Breast epithelium (tissue), 4 donors: ENCODE data around the gene TEKT1. TPM values are rescaled to one million over a fixed set of nuclear protein-coding genes. Genes with fewer than 3 reads are reported as not detected.
"Not testable (repeated sequence)": the region's sequence is repeated elsewhere in the genome, so short reads cannot be mapped to it uniquely, and the experiment has no call there.

Source experiments
- DNase-seq, 2 donors: peaks; one replicate each; pipeline ENCODE4 v3.0.0-alpha.2; 2019; ENCODE audit warnings: low spot score in 2 of 2
- H3K27ac ChIP-seq, 2 donors: fragments of 200-600 bp; sonication (generic) in 1 of 2; one replicate each; pipeline ENCODE4 v1.5.1; 2016 to 2019; ENCODE audit warnings: mild to moderate bottlenecking in 1 of 2
- H3K27me3 ChIP-seq, 2 donors: fragments of 200-600 bp; sonication (generic) in 1 of 2; one replicate each; pipeline versions ENCODE4 v1.5.1 to v1.6.0; 2017 to 2019; ENCODE audit warnings: control low read depth in 1 of 2, mild to moderate bottlenecking in 1 of 2
- H3K36me3 ChIP-seq: fragments of 200-600 bp; one replicate; pipeline ENCODE4 v1.5.1; 2019
- H3K4me1 ChIP-seq, 2 donors: fragments of 200-600 bp; sonication (generic); one replicate each; pipeline ENCODE4 v1.5.1; 2016 to 2019; ENCODE audit warnings: control low read depth in 1 of 2
- H3K4me3 ChIP-seq, 3 donors: fragments of 200-600 bp; sonication (generic); 1 replicate in 2 of 3; 2 replicates in 1 of 3; pipeline ENCODE4 v1.5.1; 2016 to 2019; ENCODE audit warnings: mild to moderate bottlenecking in 3 of 3, moderate library complexity in 2 of 3
- H3K9me3 ChIP-seq, 2 donors: fragments of 200-600 bp; sonication (generic) in 1 of 2; one replicate each; pipeline ENCODE4 v1.5.1; 2016 to 2019; ENCODE audit warnings: control low read depth in 1 of 2
- CTCF ChIP-seq, 3 donors: fragments of 450-650 bp; IDR thresholded peaks; one replicate each; pipeline ENCODE4 v1.5.1; 2016 to 2017; ENCODE audit warnings: antibody characterized with exemption in 3 of 3, mild to moderate bottlenecking in 3 of 3, moderate library complexity in 3 of 3
- POLR2A ChIP-seq: fragments of 450-650 bp; IDR thresholded peaks from one replicate; pipeline ENCODE4 v1.6.1; 2016; ENCODE audit warnings: antibody characterized with exemption, mild to moderate bottlenecking, moderate library complexity
- POLR2AphosphoS5 ChIP-seq, 3 donors: sonication (generic); formaldehyde crosslinking; IDR thresholded peaks; one replicate each; pipeline ENCODE4 v1.6.1; 2017; ENCODE audit warnings: antibody characterized with exemption in 3 of 3
- intact Hi-C: fragments of 100-400 bp; cut with DNase I; formaldehyde crosslinking; loops from one replicate; pipeline ENCODE4 v1.15.1; 2023; ENCODE audit warnings: low total_unique reads
- total RNA-seq, 3 donors: library from RNA; depleted of rRNA; stranded (reverse); fragments of >200 nt; gene quantifications; one replicate each; pipeline ENCODE4 v1.1.0, GENCODE V29; 2016

Gene TEKT1
- total RNA-seq, 3 donors from 2014 or later, result not detected

- TF ChIP-seq CTCF (IDR thresholded peaks at IDR 0.05) (no peak), POLR2AphosphoS5 (IDR thresholded peaks at IDR 0.05) (no peak), POLR2A (no peak)
- H3K9me3 ChIP-seq, result no peaks in the 10 kb centered on the region
Observed at GRCh38 chr17:6856051-6856450, 24.5 kb upstream of the TEKT1 start.

GRCh38 chr17:6853764-6854442 is 22.4 kb upstream of the TEKT1 start:
- peak overlapping the region in 2 of 3 donors; percentile 45 to 57 for H3K4me3 ChIP-seq

More at GRCh38 chr17:6856051-6856450, 24.5 kb upstream of the TEKT1 start:
- Histone ChIP-seq H3K36me3 (no peaks in the 10 kb centered on the region), H3K27me3 (no peaks in the 10 kb centered on the region), H3K27ac (no peak overlapping the region), H3K4me1 (no peaks in the 10 kb centered on the region), H3K4me3 (no peak overlapping the region)
- no peak for DNase-seq
- intact Hi-C loops, result loop anchor here (10.0 kb wide), 1 partner anchor 1471 kb away; no protein-coding TSS in a partner anchor

GRCh38 chr17:6848545-6849179 is 17.1 kb upstream of the TEKT1 start:
- DNase-seq, H3K4me3 ChIP-seq, intact Hi-C loops, H3K9me3 ChIP-seq, H3K27me3 ChIP-seq, H3K27ac ChIP-seq, H3K36me3 ChIP-seq, H3K4me1 ChIP-seq: not testable (repeated sequence)

More at GRCh38 chr17:6853764-6854442, 22.4 kb upstream of the TEKT1 start:
- Histone ChIP-seq H3K4me1 (no peaks in the 10 kb centered on the region), H3K9me3 (no peaks in the 10 kb centered on the region), H3K36me3 (no peaks in the 10 kb centered on the region), H3K27me3 (no peaks in the 10 kb centered on the region), H3K27ac (peak overlapping the region; percentile 75 to 79)
- no peak for DNase-seq
- no peak for TF ChIP-seq POLR2A
- peak in 2 of 3 donors; percentile 23 to 36 for TF ChIP-seq CTCF (IDR thresholded peaks at IDR 0.05)
- intact Hi-C loops, result loop anchor here (10.0 kb wide), 1 partner anchor 1469 kb away; no protein-coding TSS in a partner anchor

- DNase-seq, H3K9me3 ChIP-seq, H3K4me3 ChIP-seq, H3K4me1 ChIP-seq, intact Hi-C loops, H3K27ac ChIP-seq, H3K36me3 ChIP-seq, H3K27me3 ChIP-seq: not testable (repeated sequence)
Observed at GRCh38 chr17:6846138-6846537, 14.6 kb upstream of the TEKT1 start.

- H3K27me3 ChIP-seq, H3K36me3 ChIP-seq, DNase-seq, H3K4me3 ChIP-seq, H3K27ac ChIP-seq, H3K4me1 ChIP-seq, H3K9me3 ChIP-seq, intact Hi-C loops: not testable (repeated sequence)
Observed at GRCh38 chr17:6844406-6844805, 12.9 kb upstream of the TEKT1 start.

- no peak overlapping the region for H3K27ac ChIP-seq
- H3K27me3 ChIP-seq, result no peaks in the 10 kb centered on the region
- H3K4me1 ChIP-seq, result no peaks in the 10 kb centered on the region
- TF ChIP-seq POLR2AphosphoS5 (IDR thresholded peaks at IDR 0.05) (no peak), CTCF (IDR thresholded peaks at IDR 0.05) (peak; percentile 26 to 62 (median 56))
- no peaks in the 10 kb centered on the region for H3K9me3 ChIP-seq
- intact Hi-C loops, result no loop called here
- no peaks in the 10 kb centered on the region for H3K36me3 ChIP-seq
- H3K4me3 ChIP-seq, result no peak overlapping the region
- no peak for DNase-seq
Observed at GRCh38 chr17:6843241-6843880, 11.8 kb upstream of the TEKT1 start.

GRCh38 chr17:6841769-6842168 is 10.2 kb upstream of the TEKT1 start:
- H3K4me1 ChIP-seq, H3K36me3 ChIP-seq, H3K27me3 ChIP-seq, H3K4me3 ChIP-seq, DNase-seq, H3K9me3 ChIP-seq, intact Hi-C loops, H3K27ac ChIP-seq: not testable (repeated sequence)
